Measurements from ENCODE around the gene UIMC1.
"Not testable (repeated sequence)": the region's sequence is repeated elsewhere in the genome, so short reads cannot be mapped to it uniquely, and the experiment has no call there.

Gene UIMC1

DNA sequence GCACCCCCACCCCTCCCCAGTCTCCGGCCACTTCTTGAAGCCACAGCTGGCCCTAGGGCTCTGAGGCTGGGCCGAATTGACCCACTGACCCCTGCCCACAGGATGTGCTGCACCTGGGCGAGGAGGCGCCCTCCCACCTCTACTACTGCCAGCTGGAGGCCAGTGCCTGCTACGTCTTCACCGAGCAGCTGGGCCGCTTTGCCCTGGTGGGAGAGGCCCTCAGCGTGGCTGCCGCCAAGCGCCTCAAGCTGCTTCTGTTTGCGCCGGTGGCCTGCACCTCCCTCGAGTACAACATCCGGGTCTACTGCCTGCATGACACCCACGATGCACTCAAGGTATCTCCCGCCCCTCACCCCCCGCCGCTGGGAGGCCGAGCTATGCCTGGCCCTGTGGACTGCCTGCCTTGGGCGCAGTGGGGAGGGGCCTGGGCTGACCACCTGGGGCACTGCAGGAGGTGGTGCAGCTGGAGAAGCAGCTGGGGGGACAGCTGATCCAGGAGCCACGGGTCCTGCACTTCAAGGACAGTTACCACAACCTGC lies 128.7 kb downstream of the UIMC1 start:
- no peak overlapping the region for H3K27ac ChIP-seq
- no peak for TF ChIP-seq ZFX (IDR thresholded peaks at IDR 0.05)
- TF ChIP-seq, protein P1, sequence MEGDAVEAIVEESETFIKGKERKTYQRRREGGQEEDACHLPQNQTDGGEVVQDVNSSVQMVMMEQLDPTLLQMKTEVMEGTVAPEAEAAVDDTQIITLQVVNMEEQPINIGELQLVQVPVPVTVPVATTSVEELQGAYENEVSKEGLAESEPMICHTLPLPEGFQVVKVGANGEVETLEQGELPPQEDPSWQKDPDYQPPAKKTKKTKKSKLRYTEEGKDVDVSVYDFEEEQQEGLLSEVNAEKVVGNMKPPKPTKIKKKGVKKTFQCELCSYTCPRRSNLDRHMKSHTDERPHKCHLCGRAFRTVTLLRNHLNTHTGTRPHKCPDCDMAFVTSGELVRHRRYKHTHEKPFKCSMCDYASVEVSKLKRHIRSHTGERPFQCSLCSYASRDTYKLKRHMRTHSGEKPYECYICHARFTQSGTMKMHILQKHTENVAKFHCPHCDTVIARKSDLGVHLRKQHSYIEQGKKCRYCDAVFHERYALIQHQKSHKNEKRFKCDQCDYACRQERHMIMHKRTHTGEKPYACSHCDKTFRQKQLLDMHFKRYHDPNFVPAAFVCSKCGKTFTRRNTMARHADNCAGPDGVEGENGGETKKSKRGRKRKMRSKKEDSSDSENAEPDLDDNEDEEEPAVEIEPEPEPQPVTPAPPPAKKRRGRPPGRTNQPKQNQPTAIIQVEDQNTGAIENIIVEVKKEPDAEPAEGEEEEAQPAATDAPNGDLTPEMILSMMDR (conservative IDR thresholded peaks at IDR 0.05), result no peak

DNA sequence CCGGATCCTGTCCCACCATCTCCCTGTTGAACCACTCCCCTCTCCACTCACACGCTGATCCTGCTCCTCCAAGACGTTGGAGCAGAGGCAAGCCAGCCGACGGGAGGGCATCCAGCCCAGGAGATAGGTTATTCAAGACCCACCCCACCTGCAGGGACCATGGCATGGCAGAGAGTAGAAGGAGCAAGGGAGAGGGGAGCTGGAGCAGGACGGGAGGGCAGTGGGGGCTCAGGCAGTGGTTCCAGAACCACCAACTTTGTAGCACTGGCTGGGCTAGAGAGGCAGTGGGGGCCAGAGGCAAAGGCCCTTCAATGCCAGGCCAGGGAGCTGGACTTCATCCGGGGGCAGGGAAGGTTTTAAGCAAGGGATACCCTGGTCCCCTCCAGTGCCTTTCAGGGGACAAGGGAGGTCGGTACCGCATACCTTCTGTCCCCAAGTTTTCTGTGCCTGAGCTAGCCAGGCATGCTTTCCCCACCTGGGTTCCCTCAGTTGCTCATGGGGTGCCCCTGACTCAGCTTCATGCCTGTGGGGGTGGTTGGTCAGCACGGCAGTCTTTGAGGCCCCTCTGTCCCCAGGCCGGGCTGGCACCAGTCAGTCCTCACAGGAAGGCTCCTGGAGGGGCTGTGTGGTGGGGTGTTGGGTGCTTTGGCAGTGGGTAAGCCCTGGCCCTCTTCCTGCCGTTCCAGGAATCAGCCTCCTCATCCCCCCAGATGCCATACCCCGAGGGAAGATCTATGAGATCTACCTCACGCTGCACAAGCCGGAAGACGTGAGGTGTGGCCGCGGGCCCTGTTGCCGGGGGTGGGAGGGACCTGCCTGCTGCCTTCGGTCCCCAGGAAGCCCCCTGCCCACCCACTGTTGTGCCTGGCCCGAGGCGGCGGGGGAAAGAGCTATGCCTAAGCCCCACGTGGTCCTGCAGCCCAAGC lies 129.8 kb downstream of the UIMC1 start:
- TF ChIP-seq, protein P1 (conservative IDR thresholded peaks at IDR 0.05), result no peak
- TF ChIP-seq ZFX (IDR thresholded peaks at IDR 0.05), result no peak
- no peak overlapping the region for H3K27ac ChIP-seq

DNA sequence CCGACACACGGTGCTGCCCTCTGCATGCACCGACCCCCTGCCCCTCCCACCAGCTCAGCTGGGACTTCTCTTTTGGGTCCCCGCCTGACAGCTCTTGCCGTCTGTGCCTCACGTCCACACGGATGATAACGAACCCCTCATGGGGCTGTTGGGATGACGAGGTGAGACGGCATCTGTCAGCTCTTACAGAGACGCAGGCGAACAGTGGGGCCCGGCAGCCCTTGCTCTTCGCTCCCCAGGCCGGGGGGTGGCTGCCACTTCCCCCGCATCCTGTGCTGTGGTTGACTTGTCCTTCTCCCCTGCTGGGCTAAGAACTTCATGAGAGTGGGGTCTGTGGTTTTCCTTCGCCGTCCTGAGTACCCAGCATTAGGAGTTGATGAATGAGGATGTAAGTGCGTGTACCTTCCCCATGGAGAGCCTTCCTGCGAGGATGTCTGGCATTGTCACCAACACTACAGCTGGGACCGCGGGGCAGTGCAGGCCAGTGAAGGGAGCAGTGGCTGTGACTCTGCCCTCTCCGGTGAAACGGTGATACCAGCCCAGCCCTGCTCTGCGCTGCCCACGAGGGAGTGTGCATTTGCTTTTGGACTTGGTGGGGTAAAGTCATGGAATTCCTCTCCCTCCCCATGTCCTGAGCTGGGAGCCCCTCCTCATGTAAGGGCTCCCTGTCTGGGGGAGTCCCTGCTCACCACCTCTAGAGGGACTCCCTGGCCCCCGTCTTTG lies 130.6 kb downstream of the UIMC1 start:
- H3K27ac ChIP-seq, result no peak overlapping the region

DNA sequence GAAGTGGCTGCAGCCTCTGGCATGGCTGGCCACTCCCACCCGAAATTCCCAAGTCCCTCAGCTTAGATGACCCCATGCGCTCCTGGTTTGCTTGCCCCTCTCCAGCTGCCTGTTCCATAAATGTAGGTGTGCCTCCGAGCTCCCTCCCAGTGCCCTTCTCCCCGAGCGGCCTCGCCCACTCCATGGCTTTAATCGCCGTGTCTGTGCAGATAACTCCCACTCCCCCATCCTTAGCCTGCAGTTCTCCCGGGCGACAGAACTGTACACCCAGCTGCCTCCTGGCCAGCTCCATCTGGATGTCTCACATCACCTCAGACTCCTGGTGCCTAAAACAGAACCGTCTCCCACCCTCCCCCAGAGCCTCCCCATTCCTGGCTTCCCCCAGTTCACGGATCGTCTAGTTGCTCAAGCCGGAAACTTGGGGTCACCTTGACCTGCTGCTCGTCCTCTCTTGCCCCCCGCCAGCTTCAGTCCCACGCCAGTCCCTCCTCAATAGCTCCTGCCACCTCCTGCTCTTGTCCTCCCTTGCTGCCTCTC lies 131.5 kb downstream of the UIMC1 start:
- TF ChIP-seq, protein P1 (conservative IDR thresholded peaks at IDR 0.05), result no peak
- TF ChIP-seq ZFX (IDR thresholded peaks at IDR 0.05), result no peak

More for the DNA sequence above, 130.6 kb downstream of the UIMC1 start:
- TF ChIP-seq ZFX (IDR thresholded peaks at IDR 0.05), result no peak
- TF ChIP-seq, protein P1 (conservative IDR thresholded peaks at IDR 0.05), result no peak

DNA sequence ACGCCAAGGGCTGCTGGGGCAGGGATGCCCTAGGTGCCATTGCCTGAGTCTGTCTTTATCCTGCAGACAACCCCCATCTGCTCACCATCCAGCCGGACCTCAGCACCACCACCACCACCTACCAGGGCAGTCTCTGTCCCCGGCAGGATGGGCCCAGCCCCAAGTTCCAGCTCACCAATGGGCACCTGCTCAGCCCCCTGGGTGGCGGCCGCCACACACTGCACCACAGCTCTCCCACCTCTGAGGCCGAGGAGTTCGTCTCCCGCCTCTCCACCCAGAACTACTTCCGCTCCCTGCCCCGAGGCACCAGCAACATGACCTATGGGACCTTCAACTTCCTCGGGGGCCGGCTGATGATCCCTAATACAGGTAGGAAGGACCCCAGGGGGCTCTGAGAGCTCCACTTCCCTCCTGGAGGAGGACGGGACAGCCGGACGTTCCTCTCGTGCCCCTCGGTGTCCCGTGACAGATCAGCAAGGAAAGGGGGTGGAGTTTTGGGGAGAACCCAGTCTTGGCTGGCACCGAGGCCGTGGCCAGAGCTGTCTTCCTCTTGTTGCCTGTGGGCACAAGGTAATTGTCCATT lies 132.3 kb downstream of the UIMC1 start:
- TF ChIP-seq, protein P1 (conservative IDR thresholded peaks at IDR 0.05), result no peak
- TF ChIP-seq ZFX (IDR thresholded peaks at IDR 0.05), result no peak
- no peak overlapping the region for H3K27ac ChIP-seq

More for the DNA sequence above, 131.5 kb downstream of the UIMC1 start:
- no peak overlapping the region for H3K27ac ChIP-seq

DNA sequence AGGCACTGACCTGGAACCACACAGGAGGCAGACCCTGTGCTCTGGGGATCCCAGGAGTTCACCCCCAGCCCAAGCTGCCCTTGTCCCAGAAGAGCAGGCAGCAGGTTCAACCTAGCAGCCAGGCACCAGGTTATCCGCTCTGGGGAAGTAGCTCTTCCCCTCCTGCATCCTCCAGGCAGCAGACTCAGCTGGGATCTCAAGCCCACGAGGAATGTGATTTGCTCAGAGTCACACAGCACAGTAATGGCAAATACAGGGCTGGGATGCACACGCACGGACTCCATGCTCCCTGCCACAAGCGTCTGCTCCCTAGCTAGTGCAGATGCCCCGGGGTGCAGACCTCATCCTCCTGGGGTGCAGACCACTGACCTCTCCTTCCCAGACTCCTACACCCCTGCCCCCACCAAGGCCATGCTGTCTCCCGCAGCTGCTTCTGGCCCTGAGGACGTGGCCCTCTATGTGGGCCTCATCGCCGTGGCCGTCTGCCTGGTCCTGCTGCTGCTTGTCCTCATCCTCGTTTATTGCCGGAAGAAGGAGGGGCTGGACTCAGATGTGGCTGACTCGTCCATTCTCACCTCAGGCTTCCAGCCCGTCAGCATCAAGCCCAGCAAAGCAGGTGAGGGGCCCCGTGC lies 132.9 kb downstream of the UIMC1 start:
- TF ChIP-seq, protein P1 (conservative IDR thresholded peaks at IDR 0.05), result no peak
- TF ChIP-seq ZFX (IDR thresholded peaks at IDR 0.05), result no peak
- no peak overlapping the region for H3K27ac ChIP-seq

DNA sequence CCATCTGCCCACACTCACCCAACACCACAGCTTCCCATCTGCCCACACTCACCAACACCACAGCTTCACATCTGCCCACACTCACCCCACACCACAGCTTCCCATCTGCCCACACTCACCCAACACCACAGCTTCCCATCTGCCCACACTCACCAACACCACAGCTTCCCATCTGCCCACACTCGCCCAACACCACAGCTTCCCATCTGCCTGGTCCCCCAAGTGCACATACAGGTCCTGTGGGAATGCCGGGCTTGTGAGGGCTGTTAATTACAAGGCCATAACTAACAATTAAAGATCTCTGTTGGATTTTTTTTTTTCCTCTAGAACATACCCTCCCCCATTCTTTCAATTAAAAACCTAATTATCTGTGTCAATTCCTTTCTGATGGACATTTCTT lies 133.6 kb downstream of the UIMC1 start:
- not testable (repeated sequence) for H3K27ac ChIP-seq

DNA sequence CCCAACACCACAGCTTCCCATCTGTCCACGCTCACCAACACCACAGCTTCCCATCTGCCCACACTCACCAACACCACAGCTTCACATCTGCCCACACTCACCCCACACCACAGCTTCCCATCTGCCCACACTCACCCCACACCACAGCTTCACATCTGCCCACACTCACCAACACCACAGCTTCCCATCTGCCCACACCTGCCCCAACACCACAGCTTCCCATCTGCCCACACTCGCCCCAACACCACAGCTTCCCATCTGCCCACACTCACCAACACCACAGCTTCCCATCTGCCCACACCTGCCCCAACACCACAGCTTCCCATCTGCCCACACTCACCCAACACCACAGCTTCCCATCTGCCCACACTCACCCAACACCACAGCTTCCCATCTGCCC lies 134.0 kb downstream of the UIMC1 start:
- not testable (repeated sequence) for H3K27ac ChIP-seq

DNA sequence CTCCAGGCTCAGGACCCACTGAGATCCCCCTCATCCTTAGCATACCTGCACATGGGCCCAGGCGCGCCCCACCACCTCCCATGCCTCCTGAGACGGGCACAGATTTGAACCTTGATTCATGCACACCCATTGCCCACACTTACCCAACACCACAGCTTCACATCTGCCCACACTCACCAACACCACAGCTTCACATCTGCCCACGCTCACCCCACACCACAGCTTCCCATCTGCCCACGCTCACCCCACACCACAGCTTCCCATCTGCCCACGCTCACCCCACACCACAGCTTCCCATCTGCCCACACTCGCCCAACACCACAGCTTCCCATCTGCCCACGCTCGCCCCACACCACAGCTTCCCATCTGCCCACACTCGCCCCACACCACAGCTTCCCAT lies 135.9 kb downstream of the UIMC1 start:
- H3K27ac ChIP-seq, result not testable (repeated sequence)
